KMS-11 (cell line): ENCODE results near the gene ZDHHC20.

Experiments used
- H2AFZ ChIP-seq: fragments of 200-600 bp; sonication (generic); 2 replicates; pipeline ENCODE4 v1.6.1; 2016; ENCODE audit warnings: antibody characterized with exemption, mixed run types, low read depth
- H3K27ac ChIP-seq: fragments of 200-600 bp; sonication (generic); 2 replicates; pipeline ENCODE4 v1.6.1; 2016; ENCODE audit warnings: mild to moderate bottlenecking, mixed run types
- H3K27me3 ChIP-seq: fragments of 200-600 bp; sonication (generic); 2 replicates; pipeline ENCODE4 v1.6.1; 2017; ENCODE audit warnings: mild to moderate bottlenecking, low read depth, mixed run types, moderate library complexity; ENCODE audit not compliant: insufficient read depth
- H3K36me3 ChIP-seq: fragments of 200-600 bp; sonication (generic); 2 replicates; pipeline ENCODE4 v1.6.1; 2017; ENCODE audit warnings: mild to moderate bottlenecking, mixed run types; ENCODE audit not compliant: insufficient read depth
- H3K4me1 ChIP-seq: fragments of 200-600 bp; sonication (generic); 2 replicates; pipeline ENCODE4 v1.6.1; 2016; ENCODE audit warnings: mild to moderate bottlenecking, low read depth, mixed run types; ENCODE audit not compliant: poor library complexity, severe bottlenecking
- H3K4me2 ChIP-seq: fragments of 200-600 bp; sonication (generic); 2 replicates; pipeline ENCODE4 v1.7.0; 2016; ENCODE audit warnings: mild to moderate bottlenecking, mixed run types
- H3K4me3 ChIP-seq: fragments of 200-600 bp; sonication (generic); IDR thresholded peaks from 2 replicates; pipeline ENCODE4 v1.6.1; 2017; ENCODE audit warnings: low read depth, low read length, mixed read lengths; ENCODE audit not compliant: insufficient read depth
- H3K79me2 ChIP-seq: fragments of 200-600 bp; sonication (generic); 2 replicates; pipeline ENCODE4 v1.6.1; 2016; ENCODE audit warnings: low read depth, mixed run types; ENCODE audit not compliant: insufficient read depth
- H3K9ac ChIP-seq: fragments of 200-600 bp; sonication (generic); 2 replicates; pipeline ENCODE4 v1.6.1; 2016; ENCODE audit warnings: mild to moderate bottlenecking, mixed run types
- H4K20me1 ChIP-seq: fragments of 200-600 bp; sonication (generic); 2 replicates; pipeline ENCODE4 v1.6.1; 2016; ENCODE audit warnings: mild to moderate bottlenecking, mixed run types; ENCODE audit not compliant: insufficient read depth
- TF ChIP-seq, protein P1 (sequence below): fragments of 200-600 bp; sonication (generic); conservative IDR thresholded peaks from 2 replicates; pipeline ENCODE4 v1.6.1; 2017; ENCODE audit warnings: low read depth, mild to moderate bottlenecking, antibody characterized with exemption, low read length, moderate library complexity, mixed read lengths

Gene ZDHHC20

DNA sequence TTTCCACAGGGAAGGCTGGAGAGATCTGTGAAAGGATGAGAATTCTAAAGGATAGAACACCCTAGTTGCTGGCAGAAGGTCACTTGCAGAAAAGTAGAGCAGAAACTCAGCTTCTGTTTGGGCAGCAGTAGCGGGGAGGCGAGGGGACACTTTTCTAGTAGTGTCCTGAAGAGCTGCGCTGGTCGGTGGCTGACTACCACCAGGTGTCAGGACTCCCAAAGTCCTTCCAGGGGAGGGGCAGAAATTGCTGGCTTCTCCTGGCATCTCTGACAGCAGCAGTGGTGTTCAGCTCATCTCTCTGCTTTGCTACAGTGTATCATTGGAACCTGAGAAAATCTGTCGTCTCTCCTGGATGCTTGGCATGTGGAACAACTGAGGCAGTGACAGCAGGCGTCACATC lies 120.9 kb downstream of the ZDHHC20 start:
- no peak overlapping the region for H3K4me3 ChIP-seq
- H3K9ac ChIP-seq, result no peak overlapping the region
- H3K36me3 ChIP-seq, result no peaks in the 10 kb centered on the region
- H3K4me2 ChIP-seq, result no peak overlapping the region
- TF ChIP-seq, protein P1, sequence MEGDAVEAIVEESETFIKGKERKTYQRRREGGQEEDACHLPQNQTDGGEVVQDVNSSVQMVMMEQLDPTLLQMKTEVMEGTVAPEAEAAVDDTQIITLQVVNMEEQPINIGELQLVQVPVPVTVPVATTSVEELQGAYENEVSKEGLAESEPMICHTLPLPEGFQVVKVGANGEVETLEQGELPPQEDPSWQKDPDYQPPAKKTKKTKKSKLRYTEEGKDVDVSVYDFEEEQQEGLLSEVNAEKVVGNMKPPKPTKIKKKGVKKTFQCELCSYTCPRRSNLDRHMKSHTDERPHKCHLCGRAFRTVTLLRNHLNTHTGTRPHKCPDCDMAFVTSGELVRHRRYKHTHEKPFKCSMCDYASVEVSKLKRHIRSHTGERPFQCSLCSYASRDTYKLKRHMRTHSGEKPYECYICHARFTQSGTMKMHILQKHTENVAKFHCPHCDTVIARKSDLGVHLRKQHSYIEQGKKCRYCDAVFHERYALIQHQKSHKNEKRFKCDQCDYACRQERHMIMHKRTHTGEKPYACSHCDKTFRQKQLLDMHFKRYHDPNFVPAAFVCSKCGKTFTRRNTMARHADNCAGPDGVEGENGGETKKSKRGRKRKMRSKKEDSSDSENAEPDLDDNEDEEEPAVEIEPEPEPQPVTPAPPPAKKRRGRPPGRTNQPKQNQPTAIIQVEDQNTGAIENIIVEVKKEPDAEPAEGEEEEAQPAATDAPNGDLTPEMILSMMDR, result no peak
- no peaks in the 10 kb centered on the region for H4K20me1 ChIP-seq
- no peaks in the 10 kb centered on the region for H3K4me1 ChIP-seq
- H3K27ac ChIP-seq, result no peak overlapping the region
- no peak overlapping the region for H2AFZ ChIP-seq
- no peaks in the 10 kb centered on the region for H3K79me2 ChIP-seq
- no peaks in the 10 kb centered on the region for H3K27me3 ChIP-seq

DNA sequence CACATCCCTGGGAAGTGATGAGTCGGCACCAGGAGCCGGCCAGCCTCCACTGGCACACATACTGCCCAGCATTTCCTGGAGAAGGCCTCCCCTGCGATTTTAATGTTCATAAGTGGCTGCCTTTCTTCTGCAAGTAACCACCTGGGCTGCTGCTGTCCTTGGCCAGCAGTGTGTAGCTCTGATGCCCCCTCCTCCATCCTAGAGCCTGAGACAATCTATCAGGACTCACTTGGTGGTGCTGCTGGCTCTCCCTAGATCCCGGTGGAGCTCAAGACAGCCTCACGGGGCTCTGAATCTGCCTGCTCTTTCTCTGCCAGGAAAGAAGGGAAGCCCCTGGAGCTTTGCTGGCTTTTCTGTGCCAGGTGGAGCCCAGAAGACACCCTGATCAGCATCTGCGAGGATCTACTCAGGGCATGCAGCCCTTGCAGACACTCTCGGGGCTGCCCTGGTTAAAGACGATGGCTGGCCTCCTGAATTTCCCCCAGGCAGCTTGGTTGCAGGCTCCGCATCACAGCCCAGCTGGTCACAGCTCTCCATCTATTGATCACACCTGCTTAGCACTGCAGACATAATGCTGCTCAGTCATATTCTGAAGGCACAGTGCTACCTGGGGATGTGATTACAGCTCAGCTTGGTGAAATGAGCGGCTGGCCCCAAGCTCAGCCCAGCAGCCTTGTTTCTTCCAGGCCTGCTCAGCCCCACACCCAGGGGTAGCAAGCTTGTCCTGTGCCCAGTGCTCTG lies 122.3 kb downstream of the ZDHHC20 start:
- Histone ChIP-seq H2AFZ (no peak overlapping the region), H4K20me1 (no peaks in the 10 kb centered on the region), H3K27me3 (no peaks in the 10 kb centered on the region), H3K36me3 (no peaks in the 10 kb centered on the region), H3K27ac (no peak overlapping the region), H3K79me2 (no peaks in the 10 kb centered on the region), H3K4me3 (no peak overlapping the region), H3K4me2 (no peak overlapping the region), H3K4me1 (no peaks in the 10 kb centered on the region), H3K9ac (no peak overlapping the region)
- TF ChIP-seq, protein P1, result no peak

DNA sequence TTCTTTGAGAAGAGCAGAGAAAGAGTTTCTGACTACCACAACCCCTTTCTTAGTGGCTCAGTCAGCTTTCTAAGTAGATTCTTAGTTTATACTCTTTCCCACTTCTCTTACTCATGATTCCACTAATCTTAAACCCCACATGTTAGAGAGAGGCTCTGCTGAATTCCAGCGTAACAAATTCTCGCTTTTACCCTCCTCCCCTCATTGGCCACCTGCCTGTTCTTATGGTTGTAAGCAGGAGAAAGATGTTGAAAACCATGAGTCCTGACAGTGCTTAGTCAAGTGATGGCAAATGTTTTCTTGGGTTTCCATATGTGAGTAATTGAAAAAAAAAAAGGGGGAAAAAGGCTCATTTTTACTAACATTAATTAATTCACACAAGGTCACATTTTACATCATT lies 125.9 kb downstream of the ZDHHC20 start:
- TF ChIP-seq, protein P1, result no peak
- peaks cover 17% of the 10 kb centered on the region for H3K4me1 ChIP-seq
- H3K9ac ChIP-seq, result no peak overlapping the region

DNA sequence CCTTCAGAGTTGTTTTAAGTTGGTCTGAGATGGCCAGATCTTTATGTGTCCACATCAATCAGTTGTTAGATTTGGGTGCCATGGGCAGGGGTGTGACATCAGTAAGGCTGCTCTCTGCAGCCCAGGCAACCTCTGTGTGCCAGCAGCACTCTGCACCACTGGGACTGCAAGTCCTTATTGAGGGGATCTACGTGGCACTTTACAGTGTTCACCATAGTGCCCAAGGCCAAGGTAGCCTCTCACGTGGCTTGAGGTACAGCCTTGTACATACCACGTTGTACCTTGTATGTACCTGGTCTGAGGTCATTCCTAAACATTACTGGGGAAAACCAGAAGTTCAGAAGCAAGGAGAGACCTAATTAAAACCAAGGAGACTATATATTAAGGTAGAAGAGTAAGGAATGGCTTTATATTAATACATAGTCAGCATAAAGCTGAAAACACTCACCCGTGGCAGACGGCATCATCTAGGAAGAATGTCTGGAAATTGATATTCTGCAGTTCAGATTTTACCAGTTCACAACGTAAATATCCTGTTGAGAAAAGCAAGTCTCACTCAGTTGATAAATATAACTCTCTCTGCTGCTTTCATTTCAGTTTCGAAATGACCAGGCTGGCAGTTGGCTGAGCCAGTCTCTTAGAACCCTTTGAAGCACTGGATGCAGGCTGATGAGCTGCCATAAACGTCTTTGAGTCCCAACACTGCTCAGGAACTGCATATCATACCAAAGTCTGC lies 128.8 kb downstream of the ZDHHC20 start:
- Histone ChIP-seq H3K27ac (peak overlapping the region; percentile 44), H3K9ac (no peak overlapping the region), H3K4me1 (peaks cover 17% of the 10 kb centered on the region), H3K27me3 (no peaks in the 10 kb centered on the region), H3K79me2 (no peaks in the 10 kb centered on the region), H2AFZ (peak overlapping the region; percentile 57), H4K20me1 (no peaks in the 10 kb centered on the region), H3K36me3 (no peaks in the 10 kb centered on the region), H3K4me3 (no peak overlapping the region), H3K4me2 (peak overlapping the region; percentile 86)
- TF ChIP-seq, protein P1, result no peak

More for the DNA sequence above, 125.9 kb downstream of the ZDHHC20 start:
- H3K27me3 ChIP-seq, result no peaks in the 10 kb centered on the region
- H3K79me2 ChIP-seq, result no peaks in the 10 kb centered on the region
- H2AFZ ChIP-seq, result no peak overlapping the region
- no peak overlapping the region for H3K4me2 ChIP-seq
- H3K36me3 ChIP-seq, result no peaks in the 10 kb centered on the region
- H3K4me3 ChIP-seq, result no peak overlapping the region
- no peaks in the 10 kb centered on the region for H4K20me1 ChIP-seq
- no peak overlapping the region for H3K27ac ChIP-seq
